ENCODE data around the gene MAP4K2. TPM values are rescaled to one million over a fixed set of nuclear protein-coding genes. Genes with fewer than 3 reads are reported as not detected.
A peak's percentile ranks its signal among the peaks of the same experiment; 100 is the strongest.

The MAP4K2 gene
- total RNA-seq, 1 experiment from 2014 or later: 24.7 TPM

DNA sequence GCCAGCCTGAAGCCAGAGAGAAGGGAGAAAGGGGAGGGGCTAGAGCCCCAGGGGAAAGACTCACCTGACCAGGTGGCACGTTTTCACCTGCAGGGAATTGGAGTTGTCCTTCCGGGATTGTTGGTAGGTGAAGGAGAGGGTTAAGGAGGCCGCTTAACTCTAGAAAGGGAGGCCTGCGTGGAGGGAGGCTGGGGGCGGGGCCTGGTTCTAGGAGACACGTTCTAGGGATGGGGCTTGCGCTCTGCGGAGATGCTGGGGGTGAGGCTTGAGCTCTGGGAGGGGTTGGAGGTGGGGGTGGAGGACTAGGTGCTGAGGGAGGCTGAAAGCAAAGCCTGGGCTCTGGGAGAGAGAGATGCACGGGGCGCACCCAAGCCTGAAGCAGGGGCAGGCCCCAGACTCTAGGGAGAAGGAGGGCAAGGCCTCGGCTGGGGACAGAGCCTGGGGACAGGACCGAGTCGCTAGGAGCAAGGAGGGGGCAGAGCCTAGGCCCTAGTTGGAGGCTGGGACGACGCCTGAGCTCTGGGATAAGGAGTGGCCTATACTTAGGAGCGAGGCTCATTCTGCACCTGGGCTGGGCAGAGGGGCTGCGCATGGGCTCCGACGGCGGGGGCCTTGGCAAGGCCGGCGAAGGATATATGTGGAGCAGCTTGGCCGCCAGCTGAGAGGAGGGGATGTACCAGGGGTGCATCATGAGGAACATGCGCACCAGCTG, 61.5 kb downstream of the MAP4K2 start:
- Mint-ChIP-seq H3K36me3 (ENCODE audit: insufficient read depth in 1 of 3, low read depth in 3 of 3) (peaks cover 0 to 9% (median 3%) of the 10 kb centered on the region in 3 experiments; a peak in 3 of 7 replicates), H3K27me3 (ENCODE audit: low read depth) (peaks cover 56% of the 10 kb centered on the region), H3K4me3 (peak overlapping the region; percentile 56 to 80), H3K27ac (no peak overlapping the region; a peak in 1 of 7 replicates), H3K4me1 (peaks cover 45 to 47% of the 10 kb centered on the region in 2 experiments), H3K9me3 (no peaks in the 10 kb centered on the region)
- peak overlapping the region; percentile 68 for H3K4me2 ChIP-seq (ENCODE audit: insufficient read depth, insufficient read length, low read length)
- no peak overlapping the region for H3T11ph ChIP-seq (ENCODE audit: low read length)
- H3K27me3 ChIP-seq (ENCODE audit: insufficient read depth, low read length): peaks cover 1% of the 10 kb centered on the region; the same call in 1 of the 2 replicates
- H4K91ac ChIP-seq (ENCODE audit: insufficient read length, low read depth, low read length): no peak overlapping the region
- H3K9me3 ChIP-seq (ENCODE audit: control insufficient read depth, low read depth, low read length): no peaks in the 10 kb centered on the region
- H4K8ac ChIP-seq (replicated peaks; ENCODE audit: insufficient read length, low read depth, low read length): no peak overlapping the region
- H3K23ac ChIP-seq (ENCODE audit: insufficient read length, low read depth, low read length): no peak overlapping the region
- no peaks in the 10 kb centered on the region for H4K20me1 ChIP-seq (ENCODE audit: control insufficient read depth, insufficient read depth, insufficient read length)
- WGBS (ENCODE audit: extremely low coverage, insufficient read length, low lambda C conversion rate): no CpG with 5 or more reads among the region's 24 CpGs
- no peak overlapping the region for H2BK15ac ChIP-seq (ENCODE audit: low read depth, low read length)
- H3K56ac ChIP-seq (ENCODE audit: insufficient read length, low read depth, low read length): no peak overlapping the region
- TF ChIP-seq, protein P1, sequence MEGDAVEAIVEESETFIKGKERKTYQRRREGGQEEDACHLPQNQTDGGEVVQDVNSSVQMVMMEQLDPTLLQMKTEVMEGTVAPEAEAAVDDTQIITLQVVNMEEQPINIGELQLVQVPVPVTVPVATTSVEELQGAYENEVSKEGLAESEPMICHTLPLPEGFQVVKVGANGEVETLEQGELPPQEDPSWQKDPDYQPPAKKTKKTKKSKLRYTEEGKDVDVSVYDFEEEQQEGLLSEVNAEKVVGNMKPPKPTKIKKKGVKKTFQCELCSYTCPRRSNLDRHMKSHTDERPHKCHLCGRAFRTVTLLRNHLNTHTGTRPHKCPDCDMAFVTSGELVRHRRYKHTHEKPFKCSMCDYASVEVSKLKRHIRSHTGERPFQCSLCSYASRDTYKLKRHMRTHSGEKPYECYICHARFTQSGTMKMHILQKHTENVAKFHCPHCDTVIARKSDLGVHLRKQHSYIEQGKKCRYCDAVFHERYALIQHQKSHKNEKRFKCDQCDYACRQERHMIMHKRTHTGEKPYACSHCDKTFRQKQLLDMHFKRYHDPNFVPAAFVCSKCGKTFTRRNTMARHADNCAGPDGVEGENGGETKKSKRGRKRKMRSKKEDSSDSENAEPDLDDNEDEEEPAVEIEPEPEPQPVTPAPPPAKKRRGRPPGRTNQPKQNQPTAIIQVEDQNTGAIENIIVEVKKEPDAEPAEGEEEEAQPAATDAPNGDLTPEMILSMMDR (conservative IDR thresholded peaks at IDR 0.05): no peak
- H2AK5ac ChIP-seq (ENCODE audit: insufficient read length, low read length): no peak overlapping the region
- H3K18ac ChIP-seq (ENCODE audit: insufficient read length, low read depth, low read length): peak overlapping the region; percentile 5
- no peak overlapping the region for H3K27ac ChIP-seq (ENCODE audit: insufficient read length, low read depth, low read length)
- H3K79me2 ChIP-seq (ENCODE audit: insufficient read depth, low read length): no peaks in the 10 kb centered on the region
- H3K79me1 ChIP-seq (ENCODE audit: insufficient read depth, low read depth, low read length, poor library complexity, severe bottlenecking): no peaks in the 10 kb centered on the region
- H3K14ac ChIP-seq (ENCODE audit: insufficient read depth, low read length): 0 out of 2 replicates have a peak overlapping the region, but pooled peaks have one; percentile 14
- no peak overlapping the region for H3K4ac ChIP-seq (ENCODE audit: low read depth, low read length)
- no peak overlapping the region for H2AFZ ChIP-seq (ENCODE audit: low read length)
- peak; percentile 66 for DNase-seq
- H3K4me1 ChIP-seq (ENCODE audit: insufficient read depth, low read length): no peaks in the 10 kb centered on the region; the same call in 1 of the 2 replicates
- H2BK12ac ChIP-seq (ENCODE audit: insufficient read length, low read depth, low read length): no peak overlapping the region
- H2BK20ac ChIP-seq (ENCODE audit: low read depth, low read length, poor library complexity, severe bottlenecking): no peak overlapping the region
- no peak overlapping the region for H3K9ac ChIP-seq (ENCODE audit: extremely low read depth, insufficient read length, low read length)
- H4K5ac ChIP-seq (ENCODE audit: insufficient read length, low read depth, low read length): no peak overlapping the region
- no peak overlapping the region for H2BK5ac ChIP-seq (ENCODE audit: insufficient read length, low read length)
- peaks cover 43% of the 10 kb centered on the region for H3K23me2 ChIP-seq (ENCODE audit: insufficient read length, low read depth, low read length, poor library complexity, severe bottlenecking)
- no peak overlapping the region for H2BK120ac ChIP-seq (ENCODE audit: low read depth, low read length, poor library complexity, severe bottlenecking)

Data from H9 (cell line).